HAP-1 (cell line): ENCODE measurements around the gene LAMA3.

Source experiments
- DNase-seq, 2 experiments: peaks; one replicate each; pipeline ENCODE4 v3.0.0-alpha.2; 2016 to 2020; ENCODE audit warnings: low spot score in 2 of 2
- H3K27me3 ChIP-seq: fragments of 250-450 bp; sonication (Bioruptor Pico); 2 replicates; pipeline ENCODE4 v1.5.1; 2020; ENCODE audit warnings: low read depth, mild to moderate bottlenecking, moderate library complexity
- H3K36me3 ChIP-seq: fragments of 250-450 bp; sonication (Bioruptor Pico); replicated peaks from 2 replicates; pipeline ENCODE4 v1.5.1; 2020; ENCODE audit warnings: mild to moderate bottlenecking
- H3K4me1 ChIP-seq: fragments of 250-450 bp; sonication (Bioruptor Pico); 2 replicates; pipeline ENCODE4 v1.5.1; 2020; ENCODE audit warnings: mild to moderate bottlenecking
- H3K4me3 ChIP-seq: fragments of 250-450 bp; sonication (Bioruptor Pico); 2 replicates; pipeline ENCODE4 v1.5.1; 2020; ENCODE audit warnings: mild to moderate bottlenecking, moderate library complexity
- H3K9me3 ChIP-seq: fragments of 250-450 bp; sonication (Bioruptor Pico); 2 replicates; pipeline ENCODE4 v1.5.1; 2020; ENCODE audit warnings: mild to moderate bottlenecking, moderate library complexity
- in situ Hi-C: fragments of 300-500 bp; cut with MboI; formaldehyde crosslinking; loops from 3 replicates; pipeline ENCODE4 v1.14.3; 2020; ENCODE audit warnings: low sequenced_read_pairs, inconsistent platforms, mixed read lengths

Gene LAMA3

GRCh38 chr18:23890589-23890988 lies 201.3 kb downstream of the LAMA3 start:
- no peaks in the 10 kb centered on the region for H3K9me3 ChIP-seq
- no peaks in the 10 kb centered on the region for H3K4me1 ChIP-seq
- H3K36me3 ChIP-seq, result no peaks in the 10 kb centered on the region
- in situ Hi-C loops, result no loop called here
- H3K27me3 ChIP-seq, result no peaks in the 10 kb centered on the region
- H3K4me3 ChIP-seq, result no peak overlapping the region
- no peak for DNase-seq

DNA sequence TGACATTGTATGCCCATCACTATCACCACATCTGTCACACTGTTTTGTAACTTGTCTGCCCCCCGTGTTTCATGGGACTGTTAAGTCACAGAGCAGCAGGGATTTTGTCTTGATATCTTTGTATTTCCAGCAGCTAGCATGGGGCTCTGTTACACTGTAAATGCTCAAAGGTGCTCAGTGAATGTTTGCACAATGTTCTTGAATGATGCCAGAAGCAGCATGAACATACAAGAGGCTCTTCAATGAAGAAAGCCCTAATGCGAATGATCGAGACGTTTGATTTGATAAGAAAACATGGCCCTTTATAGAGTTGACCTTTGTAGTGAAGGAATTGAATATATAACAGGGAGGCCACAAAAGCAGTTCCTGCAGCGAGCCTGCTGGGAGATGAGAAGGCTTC lies 204.4 kb downstream of the LAMA3 start:
- H3K27me3 ChIP-seq, result no peaks in the 10 kb centered on the region
- H3K4me3 ChIP-seq, result no peak overlapping the region
- in situ Hi-C loops, result no loop called here
- no peaks in the 10 kb centered on the region for H3K36me3 ChIP-seq
- DNase-seq, result no peak
- no peaks in the 10 kb centered on the region for H3K9me3 ChIP-seq
- no peaks in the 10 kb centered on the region for H3K4me1 ChIP-seq

DNA sequence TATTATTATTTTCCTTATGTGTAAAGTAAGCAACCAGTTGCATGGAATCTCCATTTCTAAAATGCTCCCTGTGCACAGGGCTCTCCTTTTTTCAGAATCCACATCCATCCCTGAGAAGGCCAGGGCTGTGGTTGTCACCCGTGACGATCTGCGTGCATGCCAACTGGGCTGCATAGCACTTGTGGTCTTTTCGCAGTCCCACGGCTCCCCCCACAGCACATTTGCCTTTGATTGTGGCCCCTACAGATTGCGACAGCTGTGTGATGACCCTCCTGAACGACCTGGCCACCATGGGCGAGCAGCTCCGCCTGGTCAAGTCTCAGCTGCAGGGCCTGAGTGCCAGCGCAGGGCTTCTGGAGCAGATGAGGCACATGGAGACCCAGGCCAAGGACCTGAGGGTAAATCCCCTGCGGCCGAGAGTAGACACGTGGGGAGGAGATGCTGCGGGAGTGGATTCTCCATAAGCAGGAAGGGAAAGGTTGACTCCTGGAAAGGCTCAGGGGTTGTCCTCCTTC lies 205.5 kb downstream of the LAMA3 start:
- DNase-seq, result no peak
- H3K4me1 ChIP-seq, result no peaks in the 10 kb centered on the region
- no peak overlapping the region for H3K4me3 ChIP-seq
- H3K36me3 ChIP-seq, result no peaks in the 10 kb centered on the region
- no peaks in the 10 kb centered on the region for H3K9me3 ChIP-seq
- in situ Hi-C loops, result no loop called here
- H3K27me3 ChIP-seq, result no peaks in the 10 kb centered on the region

- DNase-seq, result no peak
- Histone ChIP-seq H3K27me3 (no peaks in the 10 kb centered on the region), H3K36me3 (no peaks in the 10 kb centered on the region), H3K9me3 (no peaks in the 10 kb centered on the region), H3K4me3 (no peak overlapping the region), H3K4me1 (no peaks in the 10 kb centered on the region)
- in situ Hi-C loops, result no loop called here
Measured at GRCh38 chr18:23897291-23897690, 208.0 kb downstream of the LAMA3 start.

- Histone ChIP-seq H3K9me3 (no peaks in the 10 kb centered on the region), H3K36me3 (no peaks in the 10 kb centered on the region), H3K4me3 (no peak overlapping the region), H3K27me3 (no peaks in the 10 kb centered on the region), H3K4me1 (no peaks in the 10 kb centered on the region)
- in situ Hi-C loops, result no loop called here
- DNase-seq, result no peak
Measured at GRCh38 chr18:23897733-23898132, 208.5 kb downstream of the LAMA3 start.

DNA sequence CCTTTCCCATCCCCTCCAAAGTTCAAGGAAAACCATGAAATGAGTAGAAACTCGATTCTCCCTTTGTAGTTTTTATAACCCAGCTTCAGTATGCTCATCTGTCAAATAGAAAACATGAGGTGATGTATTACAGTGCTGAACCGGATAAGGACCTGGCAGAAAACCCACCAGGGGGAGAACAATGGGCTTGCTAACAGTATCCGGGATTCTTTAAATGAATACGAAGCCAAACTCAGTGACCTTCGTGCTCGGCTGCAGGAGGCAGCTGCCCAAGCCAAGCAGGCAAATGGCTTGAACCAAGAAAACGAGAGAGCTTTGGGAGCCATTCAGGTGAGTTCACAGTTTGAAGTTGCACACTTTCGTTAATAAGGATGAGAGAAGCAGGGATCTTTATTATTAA lies 211.7 kb downstream of the LAMA3 start:
- no peaks in the 10 kb centered on the region for H3K4me1 ChIP-seq
- no peaks in the 10 kb centered on the region for H3K9me3 ChIP-seq
- no peak overlapping the region for H3K4me3 ChIP-seq
- no peaks in the 10 kb centered on the region for H3K36me3 ChIP-seq
- DNase-seq, result no peak
- in situ Hi-C loops, result no loop called here
- no peaks in the 10 kb centered on the region for H3K27me3 ChIP-seq

GRCh38 chr18:23902396-23902795 lies 213.1 kb downstream of the LAMA3 start:
- no peaks in the 10 kb centered on the region for H3K4me1 ChIP-seq
- in situ Hi-C loops, result no loop called here
- DNase-seq, result no peak
- no peak overlapping the region for H3K4me3 ChIP-seq
- H3K27me3 ChIP-seq, result no peaks in the 10 kb centered on the region
- H3K9me3 ChIP-seq, result no peaks in the 10 kb centered on the region
- no peaks in the 10 kb centered on the region for H3K36me3 ChIP-seq

DNA sequence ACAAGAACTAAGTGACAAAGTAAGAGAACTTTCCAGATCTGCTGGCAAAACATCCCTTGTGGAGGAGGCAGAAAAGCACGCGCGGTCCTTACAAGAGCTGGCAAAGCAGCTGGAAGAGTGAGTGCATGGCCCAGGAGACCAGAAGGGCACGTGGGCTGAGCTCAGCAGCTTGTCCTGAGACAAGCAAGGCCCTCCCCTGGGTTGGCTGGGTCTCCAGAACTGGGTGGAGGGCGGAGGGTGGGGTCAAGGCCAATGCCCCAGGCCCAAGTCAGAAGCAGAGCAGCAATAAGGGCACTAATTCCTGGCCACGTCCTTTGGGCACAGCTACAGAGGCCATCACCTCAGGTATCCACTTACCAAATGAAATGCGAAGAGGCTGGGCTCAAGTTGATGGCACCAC lies 214.7 kb downstream of the LAMA3 start:
- in situ Hi-C loops, result no loop called here
- no peaks in the 10 kb centered on the region for H3K27me3 ChIP-seq
- no peak overlapping the region for H3K4me3 ChIP-seq
- no peaks in the 10 kb centered on the region for H3K9me3 ChIP-seq
- DNase-seq, result no peak
- H3K36me3 ChIP-seq, result no peaks in the 10 kb centered on the region
- H3K4me1 ChIP-seq, result no peaks in the 10 kb centered on the region

DNA sequence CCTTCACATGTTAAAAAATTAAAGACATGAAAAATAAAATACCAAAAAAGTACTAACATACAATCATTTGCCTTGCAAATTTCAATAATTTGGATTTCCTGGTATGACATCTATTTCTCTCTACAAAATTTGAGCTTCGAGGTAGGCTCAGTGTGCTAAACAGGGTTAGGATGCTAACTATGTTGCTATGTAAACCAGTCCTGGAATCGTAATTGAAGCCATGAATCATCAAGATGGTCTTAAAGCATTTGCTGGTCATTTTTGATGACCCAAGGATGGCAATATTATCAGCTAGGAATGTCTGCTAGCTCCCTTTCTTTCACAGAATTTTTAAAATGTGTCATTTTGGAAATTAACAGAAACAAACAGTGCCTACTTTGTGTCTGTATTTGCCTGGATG lies 217.4 kb downstream of the LAMA3 start:
- DNase-seq, result no peak
- in situ Hi-C loops, result no loop called here
- Histone ChIP-seq H3K4me3 (no peak overlapping the region), H3K27me3 (no peaks in the 10 kb centered on the region), H3K36me3 (no peaks in the 10 kb centered on the region), H3K9me3 (no peaks in the 10 kb centered on the region), H3K4me1 (no peaks in the 10 kb centered on the region)

GRCh38 chr18:23908827-23909226 lies 219.6 kb downstream of the LAMA3 start:
- no peak overlapping the region for H3K4me3 ChIP-seq
- DNase-seq, result no peak
- in situ Hi-C loops, result no loop called here
- H3K4me1 ChIP-seq, result no peaks in the 10 kb centered on the region
- no peaks in the 10 kb centered on the region for H3K36me3 ChIP-seq
- no peaks in the 10 kb centered on the region for H3K9me3 ChIP-seq
- H3K27me3 ChIP-seq, result no peaks in the 10 kb centered on the region

DNA sequence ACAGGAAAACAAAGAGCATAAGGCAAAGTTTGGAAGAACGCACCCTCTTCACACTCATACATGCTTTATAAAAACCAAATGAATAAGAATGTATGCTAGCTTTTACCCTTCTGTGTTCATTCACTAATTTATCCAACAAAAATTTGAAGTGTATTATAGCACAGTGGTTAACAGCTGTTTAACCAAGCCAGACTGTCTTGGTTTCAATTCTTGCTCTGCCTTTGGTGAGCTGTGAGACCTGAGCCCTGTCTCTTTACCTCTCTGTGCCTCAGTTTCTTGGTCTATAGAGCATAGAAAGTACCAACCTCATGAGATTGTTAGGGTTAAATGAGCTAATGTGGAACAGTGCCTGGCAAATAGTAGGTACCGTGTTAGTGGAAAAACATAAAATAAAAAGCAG lies 220.8 kb downstream of the LAMA3 start:
- in situ Hi-C loops, result no loop called here
- no peaks in the 10 kb centered on the region for H3K4me1 ChIP-seq
- no peaks in the 10 kb centered on the region for H3K27me3 ChIP-seq
- DNase-seq, result no peak
- H3K4me3 ChIP-seq, result no peak overlapping the region
- no peaks in the 10 kb centered on the region for H3K9me3 ChIP-seq
- H3K36me3 ChIP-seq, result no peaks in the 10 kb centered on the region

DNA sequence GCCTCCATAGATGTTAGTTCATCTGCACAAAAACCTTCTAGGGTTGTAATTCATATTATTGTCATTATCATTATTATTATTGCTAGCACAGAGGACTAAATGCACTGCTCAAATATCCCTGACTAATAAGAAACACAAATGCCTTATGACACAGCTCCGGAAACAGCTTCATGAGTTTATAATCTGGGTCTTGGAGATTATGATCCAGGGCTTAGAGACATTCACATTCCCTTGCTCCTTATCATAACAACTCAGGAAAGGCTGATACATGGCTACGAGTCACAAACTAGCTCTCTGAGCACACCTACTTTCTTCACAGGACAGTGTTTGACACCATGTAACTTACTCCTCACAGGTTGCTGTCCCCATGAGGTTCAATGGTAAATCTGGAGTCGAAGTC lies 223.1 kb downstream of the LAMA3 start:
- in situ Hi-C loops, result no loop called here
- no peak for DNase-seq
- Histone ChIP-seq H3K4me1 (no peaks in the 10 kb centered on the region), H3K9me3 (no peaks in the 10 kb centered on the region), H3K36me3 (no peaks in the 10 kb centered on the region), H3K4me3 (no peak overlapping the region), H3K27me3 (no peaks in the 10 kb centered on the region)

DNA sequence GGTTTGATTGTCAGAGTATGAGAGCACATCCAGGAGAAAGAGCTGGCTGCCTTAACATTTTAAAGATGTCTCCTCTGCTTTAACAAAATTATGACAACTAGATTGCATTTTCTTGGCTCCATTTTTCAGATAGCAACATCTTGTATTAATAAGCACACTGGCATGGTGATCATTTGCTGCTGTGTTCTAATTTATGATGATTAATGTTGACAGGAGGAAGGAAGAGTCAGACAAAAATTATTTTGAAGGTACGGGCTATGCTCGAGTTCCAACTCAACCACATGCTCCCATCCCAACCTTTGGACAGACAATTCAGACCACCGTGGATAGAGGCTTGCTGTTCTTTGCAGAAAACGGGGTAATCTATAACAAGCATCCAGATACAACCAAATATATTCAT lies 227.1 kb downstream of the LAMA3 start:
- Histone ChIP-seq H3K4me3 (no peak overlapping the region), H3K27me3 (peaks cover 6% of the 10 kb centered on the region), H3K4me1 (no peaks in the 10 kb centered on the region), H3K9me3 (no peaks in the 10 kb centered on the region), H3K36me3 (no peaks in the 10 kb centered on the region)
- in situ Hi-C loops, result no loop called here
- no peak for DNase-seq

DNA sequence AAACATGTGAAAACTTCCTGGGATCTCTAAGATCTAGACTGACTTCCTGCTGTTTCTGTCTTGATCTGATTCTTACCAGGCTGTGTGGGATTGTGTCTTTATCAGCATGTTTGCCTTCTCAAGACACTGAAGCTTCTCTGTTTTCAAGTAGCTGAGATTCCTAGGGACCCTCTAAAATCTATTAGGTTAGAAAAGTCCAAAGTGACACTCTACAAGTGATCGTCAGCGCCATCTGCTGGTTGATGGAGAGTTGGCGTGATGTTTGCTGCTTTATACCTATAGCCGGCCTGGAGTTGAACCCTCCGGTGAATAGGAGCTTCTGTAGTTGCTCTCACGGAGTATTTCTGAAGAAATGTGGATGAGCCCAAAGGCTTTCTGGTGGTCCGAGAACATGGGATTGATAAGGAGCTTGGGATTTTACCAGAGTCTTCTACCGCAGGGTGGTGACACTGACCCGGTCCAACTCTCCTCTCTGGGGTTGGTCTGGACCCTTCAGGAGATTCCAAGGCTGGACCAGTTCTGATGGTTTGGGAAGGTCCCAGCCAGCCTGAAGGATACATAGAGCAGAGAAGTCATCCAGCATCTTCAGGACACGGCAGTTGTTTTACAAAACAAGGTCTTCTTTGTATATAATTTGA lies 229.3 kb downstream of the LAMA3 start:
- in situ Hi-C loops, result no loop called here
- DNase-seq, result peak; percentile 50 to 89
- no peak overlapping the region for H3K4me3 ChIP-seq
- H3K27me3 ChIP-seq, result peaks cover 6% of the 10 kb centered on the region
- H3K36me3 ChIP-seq, result no peaks in the 10 kb centered on the region
- no peaks in the 10 kb centered on the region for H3K4me1 ChIP-seq
- no peaks in the 10 kb centered on the region for H3K9me3 ChIP-seq

DNA sequence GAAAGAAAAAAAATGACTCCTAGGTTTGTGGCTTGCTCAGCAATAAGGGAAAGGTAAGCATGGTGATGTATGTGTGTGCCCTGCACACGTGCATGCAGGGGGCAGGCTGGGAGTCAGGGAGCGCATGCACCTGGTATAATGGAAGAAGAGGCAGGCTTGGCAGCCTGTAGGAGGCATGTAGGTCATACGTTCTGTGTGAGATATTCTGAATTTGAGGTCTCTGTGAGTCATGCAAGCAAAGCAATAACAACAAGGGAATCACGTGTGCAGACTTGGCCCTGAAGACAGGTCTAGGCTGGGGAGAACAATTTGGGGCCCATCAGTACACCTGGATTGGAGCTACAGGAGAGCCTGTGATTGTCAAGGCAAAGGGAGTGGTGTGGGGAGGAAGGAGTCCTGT lies 230.8 kb downstream of the LAMA3 start:
- Histone ChIP-seq H3K36me3 (no peaks in the 10 kb centered on the region), H3K27me3 (peaks cover 6% of the 10 kb centered on the region), H3K9me3 (no peaks in the 10 kb centered on the region), H3K4me3 (no peak overlapping the region), H3K4me1 (no peaks in the 10 kb centered on the region)
- no peak for DNase-seq
- in situ Hi-C loops, result loop anchor here (10.0 kb wide), 1 partner anchor 295 kb away; no protein-coding TSS in a partner anchor
